K562 (cell line): ENCODE results near the gene CALD1. TPM values are rescaled to one million over a fixed set of nuclear protein-coding genes. Genes with fewer than 3 reads are reported as not detected.
A peak's percentile ranks its signal among the peaks of the same experiment; 100 is the strongest.

Experiments used
- ARNT ChIP-seq, 2 experiments: fragments of 450-650 bp; IDR thresholded peaks; 2 replicates each; pipeline ENCODE4 v1.6.1; 2016; ENCODE audit warnings: mild to moderate bottlenecking in 1 of 2
- CTBP1 ChIP-seq: fragments of 450-650 bp; IDR thresholded peaks from 2 replicates; pipeline ENCODE4 v1.6.1; 2016; ENCODE audit warnings: borderline replicate concordance
- EHMT2 ChIP-seq: fragments of 450-650 bp; IDR thresholded peaks from 2 replicates; pipeline ENCODE4 v1.6.1; 2018; ENCODE audit warnings: antibody characterized with exemption
- HCFC1 ChIP-seq: IDR thresholded peaks from 2 replicates; pipeline ENCODE4 v1.6.1; 2012; ENCODE audit warnings: low read depth, low read length, improper control_type of control experiment
- HDAC2 ChIP-seq: fragments of 450-650 bp; IDR thresholded peaks from 2 replicates; pipeline ENCODE4 v1.6.1; 2016; ENCODE audit warnings: mild to moderate bottlenecking
- HOXB6 ChIP-seq: fragments of 250-450 bp; sonication (Bioruptor Pico); IDR thresholded peaks from 2 replicates; pipeline ENCODE4 v1.5.1; 2022; ENCODE audit warnings: mild to moderate bottlenecking, borderline replicate concordance
- LEF1 ChIP-seq: fragments of 450-650 bp; IDR thresholded peaks from 2 replicates; pipeline ENCODE4 v1.6.1; 2016; ENCODE audit warnings: mild to moderate bottlenecking
- MAFG ChIP-seq: fragments of 450-650 bp; conservative IDR thresholded peaks from 2 replicates; pipeline ENCODE4 v1.6.1; 2016; ENCODE audit warnings: missing genetic modification characterization, missing compliant biosample characterization
- NRF1 ChIP-seq, 2 experiments: fragments of 450-650 bp; IDR thresholded peaks in 1 of 2; conservative IDR thresholded peaks in 1 of 2; 2 replicates each; pipeline ENCODE4 v1.6.1; 2014; ENCODE audit warnings: mild to moderate bottlenecking in 2 of 2
- RAD51 ChIP-seq: fragments of 450-650 bp; IDR thresholded peaks from 2 replicates; pipeline ENCODE4 v1.7.1; 2016; ENCODE audit warnings: low read depth, mild to moderate bottlenecking, borderline replicate concordance
- STAT5A ChIP-seq: IDR thresholded peaks from 2 replicates; pipeline ENCODE4 v1.6.1; 2012; ENCODE audit warnings: low read length, inconsistent platforms, borderline replicate concordance
- ZNF668 ChIP-seq: fragments of 250-450 bp; sonication (Bioruptor Pico); IDR thresholded peaks from 2 replicates; pipeline ENCODE4 v1.8.0; 2022; ENCODE audit warnings: mild to moderate bottlenecking, inconsistent platforms
- polyA plus RNA-seq, 8 experiments: library from polyadenylated mRNA; depleted of rRNA in 4 of 8; stranded (reverse) in 5 of 8; unstranded in 3 of 8; fragments of >200 nt; fragmentation: Nextera tagmentation in 2 of 8; fragmentation: Illumina TruSeq in 1 of 8; extraction: Ambion mirVana in 2 of 8; extraction: Trizol in 1 of 8; gene quantifications; 2 replicates each; pipeline versions ENCODE4 v1.2.1 to v1.2.3, GENCODE V29; 2011 to 2014; ENCODE audit warnings: inconsistent platforms in 1 of 8, missing spikeins in 1 of 8
- total RNA-seq, 7 experiments: library from RNA; depleted of rRNA in 6 of 7; stranded (reverse); fragments of >200 nt in 6 of 7; fragmentation: Illumina TruSeq in 2 of 7; extraction: Trizol in 2 of 7; gene quantifications; 2 replicates each; pipeline versions ENCODE4 v1.2.1 to v1.2.3, GENCODE V29; 2011 to 2021; ENCODE audit warnings: low replicate concordance in 1 of 7
- TF ChIP-seq, protein P1 (sequence below), 2 experiments: fragments of 450-650 bp; conservative IDR thresholded peaks; 2 replicates each; pipeline ENCODE4 v1.6.1; 2017; ENCODE audit warnings: mild to moderate bottlenecking in 2 of 2, moderate library complexity in 2 of 2
- TF ChIP-seq, protein P2 (sequence below): fragments of 250-450 bp; sonication (Bioruptor Pico); IDR thresholded peaks from 2 replicates; pipeline ENCODE4 v1.5.0; 2021; ENCODE audit warnings: mild to moderate bottlenecking, borderline replicate concordance
- TF ChIP-seq, protein P3 (sequence below): fragments of 250-450 bp; sonication (Bioruptor Pico); IDR thresholded peaks from 2 replicates; pipeline ENCODE4 v1.8.0; 2022; ENCODE audit warnings: moderate library complexity, mild to moderate bottlenecking, inconsistent platforms
- TF ChIP-seq, protein P4 (sequence below): fragments of 450-650 bp; IDR thresholded peaks from 2 replicates; pipeline ENCODE4 v1.6.1; 2016; ENCODE audit warnings: mild to moderate bottlenecking
- TF ChIP-seq, protein P5 (sequence below), 2 experiments: fragments of 450-650 bp; IDR thresholded peaks; 2 replicates each; pipeline ENCODE4 v1.6.1; 2016

The CALD1 gene
- total and polyA plus RNA-seq, 9 of the 15 experiments (the other 6 are each of a cell fraction or from before 2014, with no cell fraction given) = 0.40 TPM; not detected in 8

DNA sequence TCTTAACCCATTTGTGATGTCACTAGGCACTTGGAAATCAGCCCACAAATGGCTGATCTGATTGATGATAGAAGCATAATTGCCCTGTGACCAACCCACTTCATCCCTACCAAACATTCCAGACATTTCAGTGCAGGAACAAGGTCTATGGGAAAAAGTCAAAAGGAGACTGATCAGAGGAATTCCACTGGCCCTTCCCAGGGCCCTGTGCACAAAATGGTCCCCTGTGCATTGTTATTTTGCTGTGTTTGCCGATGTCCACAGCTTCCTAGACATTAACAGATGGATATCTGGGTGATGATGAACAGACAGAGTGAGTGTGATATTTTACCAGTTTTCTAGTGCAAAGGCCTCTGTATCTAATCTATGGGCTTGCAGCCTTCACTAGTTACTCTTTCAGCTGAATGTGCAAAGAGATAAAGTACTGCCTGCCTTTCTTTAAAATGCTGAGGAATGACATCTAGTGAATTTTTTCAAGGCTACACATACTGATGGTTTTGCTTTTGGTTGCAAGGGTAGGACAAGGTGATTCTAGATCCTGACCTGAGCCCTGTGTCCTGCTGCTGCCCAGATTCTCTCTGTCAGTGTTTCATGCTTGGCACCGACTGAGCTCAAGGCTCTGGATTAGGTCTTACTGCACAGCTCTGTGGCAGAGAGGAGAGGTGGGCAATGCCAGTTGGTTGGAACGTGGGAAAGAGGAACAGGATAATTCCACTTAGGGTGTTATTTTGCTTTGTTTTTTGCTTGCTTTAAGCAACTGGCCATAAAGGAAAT, 55.4 kb downstream of the CALD1 start (continued):
- TF ChIP-seq, protein P1, sequence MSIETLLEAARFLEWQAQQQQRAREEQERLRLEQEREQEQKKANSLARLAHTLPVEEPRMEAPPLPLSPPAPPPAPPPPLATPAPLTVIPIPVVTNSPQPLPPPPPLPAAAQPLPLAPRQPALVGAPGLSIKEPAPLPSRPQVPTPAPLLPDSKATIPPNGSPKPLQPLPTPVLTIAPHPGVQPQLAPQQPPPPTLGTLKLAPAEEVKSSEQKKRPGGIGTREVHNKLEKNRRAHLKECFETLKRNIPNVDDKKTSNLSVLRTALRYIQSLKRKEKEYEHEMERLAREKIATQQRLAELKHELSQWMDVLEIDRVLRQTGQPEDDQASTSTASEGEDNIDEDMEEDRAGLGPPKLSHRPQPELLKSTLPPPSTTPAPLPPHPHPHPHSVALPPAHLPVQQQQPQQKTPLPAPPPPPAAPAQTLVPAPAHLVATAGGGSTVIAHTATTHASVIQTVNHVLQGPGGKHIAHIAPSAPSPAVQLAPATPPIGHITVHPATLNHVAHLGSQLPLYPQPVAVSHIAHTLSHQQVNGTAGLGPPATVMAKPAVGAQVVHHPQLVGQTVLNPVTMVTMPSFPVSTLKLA (conservative IDR thresholded peaks at IDR 0.05) = 0 out of 4 replicates have a peak, but pooled peaks of 1 of the 2 experiments have one; percentile 38
- TF ChIP-seq, protein P2, sequence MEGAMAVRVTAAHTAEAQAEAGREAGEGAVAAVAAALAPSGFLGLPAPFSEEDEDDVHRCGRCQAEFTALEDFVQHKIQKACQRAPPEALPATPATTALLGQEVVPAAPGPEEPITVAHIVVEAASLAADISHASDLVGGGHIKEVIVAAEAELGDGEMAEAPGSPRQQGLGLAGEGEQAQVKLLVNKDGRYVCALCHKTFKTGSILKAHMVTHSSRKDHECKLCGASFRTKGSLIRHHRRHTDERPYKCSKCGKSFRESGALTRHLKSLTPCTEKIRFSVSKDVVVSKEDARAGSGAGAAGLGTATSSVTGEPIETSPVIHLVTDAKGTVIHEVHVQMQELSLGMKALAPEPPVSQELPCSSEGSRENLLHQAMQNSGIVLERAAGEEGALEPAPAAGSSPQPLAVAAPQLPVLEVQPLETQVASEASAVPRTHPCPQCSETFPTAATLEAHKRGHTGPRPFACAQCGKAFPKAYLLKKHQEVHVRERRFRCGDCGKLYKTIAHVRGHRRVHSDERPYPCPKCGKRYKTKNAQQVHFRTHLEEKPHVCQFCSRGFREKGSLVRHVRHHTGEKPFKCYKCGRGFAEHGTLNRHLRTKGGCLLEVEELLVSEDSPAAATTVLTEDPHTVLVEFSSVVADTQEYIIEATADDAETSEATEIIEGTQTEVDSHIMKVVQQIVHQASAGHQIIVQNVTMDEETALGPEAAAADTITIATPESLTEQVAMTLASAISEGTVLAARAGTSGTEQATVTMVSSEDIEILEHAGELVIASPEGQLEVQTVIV (CRISPR knock-in tag) = no peak
- TF ChIP-seq ARNT (IDR thresholded peaks at IDR 0.05) (peak in 1 of 2 experiments; percentile 95; a peak in 2 of 4 replicates), ZNF668 (CRISPR knock-in tag) (peak; percentile 67; the same call in 1 of the 2 replicates), HCFC1 (no peak), LEF1 (peak; percentile 90), EHMT2 (no peak), NRF1 (conservative IDR thresholded peaks at IDR 0.05 in 1 of 2, IDR thresholded peaks at IDR 0.05 in 1 of 2) (peak in 1 of 2 experiments; percentile 19; a peak in 1 of 4 replicates), RAD51 (0 out of 2 replicates have a peak, but pooled peaks have one; percentile 15), HDAC2 (peak; percentile 87), STAT5A (peak; percentile 82; the same call in 1 of the 2 replicates), HOXB6 (CRISPR knock-in tag) (0 out of 2 replicates have a peak, but pooled peaks have one; percentile 18), CTBP1 (peak; percentile 86; the same call in 1 of the 2 replicates), MAFG (tag) (peak; percentile 94)
- TF ChIP-seq, protein P3, sequence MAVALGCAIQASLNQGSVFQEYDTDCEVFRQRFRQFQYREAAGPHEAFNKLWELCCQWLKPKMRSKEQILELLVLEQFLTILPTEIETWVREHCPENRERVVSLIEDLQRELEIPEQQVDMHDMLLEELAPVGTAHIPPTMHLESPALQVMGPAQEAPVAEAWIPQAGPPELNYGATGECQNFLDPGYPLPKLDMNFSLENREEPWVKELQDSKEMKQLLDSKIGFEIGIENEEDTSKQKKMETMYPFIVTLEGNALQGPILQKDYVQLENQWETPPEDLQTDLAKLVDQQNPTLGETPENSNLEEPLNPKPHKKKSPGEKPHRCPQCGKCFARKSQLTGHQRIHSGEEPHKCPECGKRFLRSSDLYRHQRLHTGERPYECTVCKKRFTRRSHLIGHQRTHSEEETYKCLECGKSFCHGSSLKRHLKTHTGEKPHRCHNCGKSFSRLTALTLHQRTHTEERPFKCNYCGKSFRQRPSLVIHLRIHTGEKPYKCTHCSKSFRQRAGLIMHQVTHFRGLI (CRISPR knock-in tag) = peak; percentile 31; the same call in 1 of the 2 replicates
- TF ChIP-seq, protein P4, sequence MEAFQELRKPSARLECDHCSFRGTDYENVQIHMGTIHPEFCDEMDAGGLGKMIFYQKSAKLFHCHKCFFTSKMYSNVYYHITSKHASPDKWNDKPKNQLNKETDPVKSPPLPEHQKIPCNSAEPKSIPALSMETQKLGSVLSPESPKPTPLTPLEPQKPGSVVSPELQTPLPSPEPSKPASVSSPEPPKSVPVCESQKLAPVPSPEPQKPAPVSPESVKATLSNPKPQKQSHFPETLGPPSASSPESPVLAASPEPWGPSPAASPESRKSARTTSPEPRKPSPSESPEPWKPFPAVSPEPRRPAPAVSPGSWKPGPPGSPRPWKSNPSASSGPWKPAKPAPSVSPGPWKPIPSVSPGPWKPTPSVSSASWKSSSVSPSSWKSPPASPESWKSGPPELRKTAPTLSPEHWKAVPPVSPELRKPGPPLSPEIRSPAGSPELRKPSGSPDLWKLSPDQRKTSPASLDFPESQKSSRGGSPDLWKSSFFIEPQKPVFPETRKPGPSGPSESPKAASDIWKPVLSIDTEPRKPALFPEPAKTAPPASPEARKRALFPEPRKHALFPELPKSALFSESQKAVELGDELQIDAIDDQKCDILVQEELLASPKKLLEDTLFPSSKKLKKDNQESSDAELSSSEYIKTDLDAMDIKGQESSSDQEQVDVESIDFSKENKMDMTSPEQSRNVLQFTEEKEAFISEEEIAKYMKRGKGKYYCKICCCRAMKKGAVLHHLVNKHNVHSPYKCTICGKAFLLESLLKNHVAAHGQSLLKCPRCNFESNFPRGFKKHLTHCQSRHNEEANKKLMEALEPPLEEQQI = peak; percentile 86
- TF ChIP-seq, protein P5, sequence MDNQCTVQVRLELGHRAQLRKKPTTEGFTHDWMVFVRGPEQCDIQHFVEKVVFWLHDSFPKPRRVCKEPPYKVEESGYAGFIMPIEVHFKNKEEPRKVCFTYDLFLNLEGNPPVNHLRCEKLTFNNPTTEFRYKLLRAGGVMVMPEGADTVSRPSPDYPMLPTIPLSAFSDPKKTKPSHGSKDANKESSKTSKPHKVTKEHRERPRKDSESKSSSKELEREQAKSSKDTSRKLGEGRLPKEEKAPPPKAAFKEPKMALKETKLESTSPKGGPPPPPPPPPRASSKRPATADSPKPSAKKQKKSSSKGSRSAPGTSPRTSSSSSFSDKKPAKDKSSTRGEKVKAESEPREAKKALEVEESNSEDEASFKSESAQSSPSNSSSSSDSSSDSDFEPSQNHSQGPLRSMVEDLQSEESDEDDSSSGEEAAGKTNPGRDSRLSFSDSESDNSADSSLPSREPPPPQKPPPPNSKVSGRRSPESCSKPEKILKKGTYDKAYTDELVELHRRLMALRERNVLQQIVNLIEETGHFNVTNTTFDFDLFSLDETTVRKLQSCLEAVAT (IDR thresholded peaks at IDR 0.05) = peak in 1 of 2 experiments; percentile 27; a peak in 1 of 4 replicates
